ENCODE results near the gene FAM32A.

FAM32A gene

GRCh38 chr19:16226878-16227836, 41.9 kb downstream of the FAM32A start:
- DNase-seq = no peak

GRCh38 chr19:16227837-16228636, 42.8 kb downstream of the FAM32A start:
- no peak for DNase-seq

- DNase-seq = no peak
Observed at GRCh38 chr19:16228637-16229321, 43.6 kb downstream of the FAM32A start.

- DNase-seq = no peak
Observed at GRCh38 chr19:16229322-16229641, 44.1 kb downstream of the FAM32A start.

GRCh38 chr19:16232127-16232526, 46.9 kb downstream of the FAM32A start:
- DNase-seq = no peak

- DNase-seq = no peak
Observed at GRCh38 chr19:16232568-16232967, 47.4 kb downstream of the FAM32A start.

GRCh38 chr19:16233081-16233776, 48.0 kb downstream of the FAM32A start:
- no peak for DNase-seq

- DNase-seq = no peak
Observed at GRCh38 chr19:16233836-16234551, 48.8 kb downstream of the FAM32A start.

GRCh38 chr19:16234552-16235445, 49.6 kb downstream of the FAM32A start:
- DNase-seq = no peak

- no peak for DNase-seq
Observed at GRCh38 chr19:16235811-16236652, 50.8 kb downstream of the FAM32A start.
